Stimulated activated CD4-positive, alpha-beta T cell treated with anti-CD3 and anti-CD28 coated beads, Interleukin-12 subunit alpha, Interleukin-12 subunit beta, amount 100 ng/mL, for 48 hours (primary cell): Measurements from ENCODE around the gene USF3.

ENCODE experiments used
- DNase-seq, 3 donors: peaks; one replicate each; pipeline ENCODE4 v3.0.0-alpha.2; 2020; ENCODE audit warnings: low read depth in 2 of 3, low spot score in 1 of 3

Gene USF3

DNA sequence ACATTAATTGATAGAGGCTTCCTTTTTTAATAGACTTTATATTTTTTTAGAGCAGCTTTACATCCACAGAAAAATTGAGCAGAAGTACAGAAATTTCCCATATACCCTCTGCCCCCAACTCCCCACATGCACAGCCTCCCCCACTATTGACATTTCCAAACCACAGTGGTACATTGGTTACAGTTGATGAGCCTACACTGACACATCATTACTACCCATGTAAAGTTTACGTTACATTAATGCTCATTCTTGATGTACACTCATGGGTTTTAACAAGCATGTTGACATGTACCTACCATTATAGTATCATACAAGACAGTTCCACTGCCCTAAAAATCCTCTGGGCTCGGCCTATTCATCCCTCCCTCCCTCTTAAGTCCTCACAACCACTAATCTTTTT lies 78.7 kb downstream of the USF3 start:
- DNase-seq, result no peak

DNA sequence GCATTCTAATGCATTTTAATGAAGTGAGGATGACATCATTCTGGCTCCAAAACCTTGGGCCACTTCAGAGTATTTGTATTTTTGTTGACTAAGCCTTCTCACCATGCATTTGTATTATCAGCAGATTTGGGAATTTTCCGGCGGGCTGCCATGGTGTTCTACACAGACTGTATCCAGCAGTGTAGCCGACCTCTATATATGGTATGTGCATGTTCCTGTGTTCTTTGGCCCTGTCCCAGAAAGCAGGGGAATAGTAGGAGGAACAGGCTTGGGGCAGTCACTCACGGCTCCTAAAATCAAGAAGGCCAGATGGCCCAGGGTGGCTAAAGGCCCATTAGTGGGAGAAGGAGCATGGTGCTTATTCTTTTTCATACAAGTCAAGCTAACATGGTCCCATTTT lies 80.5 kb downstream of the USF3 start:
- DNase-seq, result no peak

GRCh38 chr3:113614402-113614801 lies 82.0 kb downstream of the USF3 start:
- no peak for DNase-seq

DNA sequence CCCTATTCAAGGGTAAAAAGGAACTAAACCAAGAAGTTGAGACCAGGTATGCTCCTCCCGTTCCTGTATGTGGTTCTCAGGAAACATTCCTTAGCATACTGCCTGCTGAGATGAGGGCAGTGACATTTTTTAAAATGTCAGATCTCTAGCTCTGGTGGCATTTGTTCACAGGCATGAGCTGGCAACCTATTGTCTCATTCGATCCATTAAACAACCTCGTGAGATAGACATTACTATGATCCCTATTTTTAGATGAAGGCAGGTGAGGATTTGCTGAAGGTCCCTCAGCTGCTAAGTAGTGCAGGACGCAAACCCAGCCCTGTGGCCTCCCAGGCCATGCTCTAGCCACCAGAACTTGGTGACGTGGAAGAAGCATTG lies 89.2 kb downstream of the USF3 start:
- no peak for DNase-seq

GRCh38 chr3:113606539-113607218 lies 89.8 kb downstream of the USF3 start:
- DNase-seq, result peak; percentile 8 to 17 (median 8)

- DNase-seq, result no peak
Measured at GRCh38 chr3:113602836-113603235, 93.6 kb downstream of the USF3 start.

- no peak for DNase-seq
Measured at GRCh38 chr3:113602256-113602655, 94.2 kb downstream of the USF3 start.

- no peak for DNase-seq
Measured at GRCh38 chr3:113601240-113601639, 95.2 kb downstream of the USF3 start.

DNA sequence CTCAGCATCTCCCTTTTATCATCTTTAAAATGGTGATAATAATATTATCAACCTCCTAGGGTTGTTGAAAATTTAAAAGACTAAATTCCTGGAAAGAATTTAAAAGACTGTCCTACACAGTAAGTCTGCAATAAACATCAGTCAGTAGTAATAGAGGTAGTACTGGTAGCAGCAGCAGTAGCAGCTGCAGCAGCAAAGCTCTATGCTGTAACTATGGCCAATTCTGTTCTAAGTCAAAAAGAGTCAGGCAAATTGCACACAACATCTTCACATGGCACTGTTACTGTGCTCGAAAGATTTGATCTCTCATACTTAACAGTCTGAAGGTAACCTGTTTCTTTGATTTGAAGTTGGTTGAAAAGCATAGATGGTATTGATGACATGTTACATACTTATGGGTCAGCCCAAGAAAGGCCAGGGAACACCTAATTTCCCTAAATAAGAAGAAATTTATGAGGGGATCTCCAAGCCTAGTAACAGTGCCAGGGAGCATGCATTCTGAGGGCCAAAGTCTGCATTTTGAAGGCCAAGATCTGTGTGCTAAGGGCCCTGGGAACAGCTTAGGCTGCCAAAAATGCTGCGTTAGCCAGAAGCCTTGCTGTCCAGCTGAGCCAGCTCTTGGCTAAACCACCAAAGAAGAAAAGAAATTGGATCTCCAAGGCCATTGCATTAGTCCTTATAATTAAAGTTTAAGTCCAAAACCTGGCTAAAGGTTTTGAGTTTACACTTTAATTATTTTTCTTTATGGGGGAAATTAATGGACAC lies 95.8 kb downstream of the USF3 start:
- no peak for DNase-seq
